ENCODE results near the gene TANGO2. TPM values are rescaled to one million over a fixed set of nuclear protein-coding genes. Genes with fewer than 3 reads are reported as not detected.

The TANGO2 gene
- total and polyA plus RNA-seq, 9 of the 15 experiments (the other 6 are each of a cell fraction or from before 2014, with no cell fraction given) = 15.5 to 94.9 (median 70.1) TPM

DNA sequence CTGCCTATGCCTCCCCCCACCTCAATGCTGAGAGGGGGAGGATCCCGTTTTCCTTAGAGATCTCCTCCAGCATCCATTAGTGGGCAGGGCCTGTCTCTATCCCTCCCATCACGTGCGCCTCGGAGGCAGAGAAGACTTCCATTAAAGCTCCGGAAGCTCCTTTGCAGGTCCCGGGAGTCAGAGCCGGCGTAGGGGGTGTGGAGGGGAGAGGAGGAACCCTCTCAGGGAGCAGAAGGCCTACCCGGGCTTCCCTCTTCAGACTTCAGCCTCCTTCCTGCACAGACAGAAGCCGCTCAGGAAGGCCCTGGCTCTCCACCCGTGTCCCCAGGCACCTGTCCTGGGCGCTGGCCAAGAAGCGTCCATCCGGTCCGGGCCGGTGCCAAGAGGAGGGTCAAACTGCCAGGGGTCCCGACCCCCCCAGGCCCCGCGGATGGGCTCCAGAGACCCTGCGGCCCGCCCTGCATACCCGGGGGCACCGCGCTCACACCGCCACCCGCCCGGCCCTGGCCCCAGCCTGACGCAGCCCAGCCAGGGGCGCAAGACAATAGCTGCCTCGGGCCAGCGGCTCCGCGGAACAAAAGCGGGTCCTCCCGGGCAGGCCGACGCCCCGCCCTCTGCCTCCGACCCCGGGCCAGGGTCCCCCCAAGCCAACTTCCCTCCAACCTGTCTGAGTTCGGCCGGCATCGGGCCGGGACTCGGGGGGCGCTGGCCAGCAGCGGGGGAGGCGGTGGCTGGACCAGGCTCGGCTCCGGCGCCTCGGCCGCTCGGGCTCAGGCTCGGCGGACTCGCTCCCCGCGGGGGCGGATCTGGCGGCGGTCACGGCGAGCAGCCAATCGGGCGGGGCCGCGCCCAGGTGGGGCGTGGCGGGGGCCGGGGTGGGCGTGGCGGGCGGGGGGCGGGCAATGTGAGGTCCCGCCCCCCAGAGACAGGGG, 34.2 kb upstream of the TANGO2 start (continued):
- peak; percentile 97 for TF ChIP-seq FIP1L1 (IDR thresholded peaks at IDR 0.05; ENCODE audit: low read depth, low read length, poor library complexity, severe bottlenecking)
- no peak for TF ChIP-seq FOXJ3 (CRISPR knock-in tag; IDR thresholded peaks at IDR 0.05)
- TF ChIP-seq BMI1 (IDR thresholded peaks at IDR 0.05; ENCODE audit: low read length) = no peak
- no peak for TF ChIP-seq ZNF79 (CRISPR knock-in tag; IDR thresholded peaks at IDR 0.05; ENCODE audit: low read depth)
- TF ChIP-seq RBFOX2 (IDR thresholded peaks at IDR 0.05; ENCODE audit: low read depth, low read length) = peak; percentile 69
- TF ChIP-seq ZNF24 (IDR thresholded peaks at IDR 0.05) = no peak
- TF ChIP-seq CREM (IDR thresholded peaks at IDR 0.05; ENCODE audit: low read depth) = peak; percentile 8; the same call in 1 of the 2 replicates
- TF ChIP-seq ZNF76 (CRISPR knock-in tag; IDR thresholded peaks at IDR 0.05; ENCODE audit: borderline replicate concordance) = 0 out of 2 replicates have a peak, but pooled peaks have one; percentile 65
- TF ChIP-seq KHSRP (IDR thresholded peaks at IDR 0.05) = no peak
- no peak for TF ChIP-seq CCAR2 (IDR thresholded peaks at IDR 0.05; ENCODE audit: low read depth, low read length)
- TF ChIP-seq, protein P1, sequence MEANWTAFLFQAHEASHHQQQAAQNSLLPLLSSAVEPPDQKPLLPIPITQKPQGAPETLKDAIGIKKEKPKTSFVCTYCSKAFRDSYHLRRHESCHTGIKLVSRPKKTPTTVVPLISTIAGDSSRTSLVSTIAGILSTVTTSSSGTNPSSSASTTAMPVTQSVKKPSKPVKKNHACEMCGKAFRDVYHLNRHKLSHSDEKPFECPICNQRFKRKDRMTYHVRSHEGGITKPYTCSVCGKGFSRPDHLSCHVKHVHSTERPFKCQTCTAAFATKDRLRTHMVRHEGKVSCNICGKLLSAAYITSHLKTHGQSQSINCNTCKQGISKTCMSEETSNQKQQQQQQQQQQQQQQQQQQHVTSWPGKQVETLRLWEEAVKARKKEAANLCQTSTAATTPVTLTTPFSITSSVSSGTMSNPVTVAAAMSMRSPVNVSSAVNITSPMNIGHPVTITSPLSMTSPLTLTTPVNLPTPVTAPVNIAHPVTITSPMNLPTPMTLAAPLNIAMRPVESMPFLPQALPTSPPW (CRISPR knock-in tag; IDR thresholded peaks at IDR 0.05) = peak; percentile 93
- no peak for TF ChIP-seq HINFP (tag; conservative IDR thresholded peaks at IDR 0.05; ENCODE audit: low read depth)
- no peak for TF ChIP-seq MCM3 (IDR thresholded peaks at IDR 0.05)
- peak; percentile 25; the same call in 1 of the 2 replicates for TF ChIP-seq ZNF274 (IDR thresholded peaks at IDR 0.05; ENCODE audit: borderline replicate concordance, low read depth, low read length)
- peak; percentile 70 for TF ChIP-seq ZNF699 (CRISPR knock-in tag; IDR thresholded peaks at IDR 0.05; ENCODE audit: insufficient replicate concordance)
- TF ChIP-seq XRCC5 (IDR thresholded peaks at IDR 0.05; ENCODE audit: low read depth, low read length) = no peak
- no peak for TF ChIP-seq ARNT (IDR thresholded peaks at IDR 0.05)
- TF ChIP-seq SAFB (IDR thresholded peaks at IDR 0.05; ENCODE audit: borderline replicate concordance, low read depth, low read length) = no peak
- no peak for TF ChIP-seq POLR2AphosphoS2 (IDR thresholded peaks at IDR 0.05; ENCODE audit: low read length)
- peak; percentile 6 for TF ChIP-seq RBBP5 (IDR thresholded peaks at IDR 0.05; ENCODE audit: borderline replicate concordance, insufficient read depth, low read length, poor library complexity, severe bottlenecking)
- TF ChIP-seq SRSF9 (IDR thresholded peaks at IDR 0.05; ENCODE audit: borderline replicate concordance, low read depth, low read length) = no peak
- no peak for TF ChIP-seq ZNF780A (CRISPR knock-in tag; IDR thresholded peaks at IDR 0.05)
- TF ChIP-seq DACH1 (IDR thresholded peaks at IDR 0.05; ENCODE audit: partially characterized antibody) = no peak
- no peak for TF ChIP-seq FOXJ2 (tag; IDR thresholded peaks at IDR 0.05)
- TF ChIP-seq KLF6 (CRISPR knock-in tag; IDR thresholded peaks at IDR 0.05; ENCODE audit: borderline replicate concordance) = no peak

Data from K562 (cell line).